Dermis microvascular lymphatic vessel endothelial cell (primary cell): ENCODE results near the gene SH3PXD2A. TPM values are rescaled to one million over a fixed set of nuclear protein-coding genes. Genes with fewer than 3 reads are reported as not detected.

Experiments
- DNase-seq, 2 donors: peaks; one replicate each; pipeline versions ENCODE4 v3.0.0 to v3.0.0-alpha.2; 2010; ENCODE audit warnings: low read depth in 2 of 2
- total RNA-seq: library from RNA; depleted of rRNA; stranded (reverse); fragments of >200 nt; gene quantifications from 2 replicates; pipeline ENCODE4 v1.2.1, GENCODE V29; 2014

Gene SH3PXD2A
- total RNA-seq, 1 donor from 2014 or later, result 2.6 TPM

DNA sequence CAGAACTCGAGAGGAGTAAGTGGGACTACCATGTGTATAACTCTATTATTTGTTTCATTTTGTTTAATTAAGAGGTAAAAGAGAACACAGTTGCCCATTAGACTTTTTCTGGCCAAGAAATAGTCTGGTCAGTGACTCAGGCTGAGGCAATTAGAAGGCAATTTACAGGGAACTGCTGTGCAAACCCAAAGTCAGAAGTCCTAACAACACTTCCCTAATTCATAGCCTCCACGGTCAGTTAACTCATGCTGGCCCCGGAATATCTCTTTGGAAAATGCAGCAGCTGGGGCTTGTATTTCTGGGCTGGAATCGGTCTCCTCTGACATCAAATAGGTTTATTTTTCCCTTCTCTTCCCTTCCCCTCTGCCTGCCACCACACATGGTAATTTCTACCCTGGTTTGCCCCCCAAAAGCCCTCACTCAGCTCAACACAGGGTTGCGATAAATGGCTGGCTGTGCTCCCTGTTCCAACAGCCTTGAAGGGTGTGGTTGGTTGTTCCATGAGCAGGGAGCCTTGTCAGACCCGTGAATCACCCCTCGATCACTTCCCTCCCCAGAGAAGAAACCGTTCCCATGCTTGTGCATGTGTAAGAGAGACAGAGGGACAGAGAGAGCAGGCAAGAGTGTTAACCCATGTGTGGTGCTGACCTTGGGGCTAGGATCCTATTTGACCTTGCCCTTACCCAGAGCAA is 5.3 kb downstream of the SH3PXD2A start:
- peak in 1 of 2 donors; percentile 77 for DNase-seq

DNA sequence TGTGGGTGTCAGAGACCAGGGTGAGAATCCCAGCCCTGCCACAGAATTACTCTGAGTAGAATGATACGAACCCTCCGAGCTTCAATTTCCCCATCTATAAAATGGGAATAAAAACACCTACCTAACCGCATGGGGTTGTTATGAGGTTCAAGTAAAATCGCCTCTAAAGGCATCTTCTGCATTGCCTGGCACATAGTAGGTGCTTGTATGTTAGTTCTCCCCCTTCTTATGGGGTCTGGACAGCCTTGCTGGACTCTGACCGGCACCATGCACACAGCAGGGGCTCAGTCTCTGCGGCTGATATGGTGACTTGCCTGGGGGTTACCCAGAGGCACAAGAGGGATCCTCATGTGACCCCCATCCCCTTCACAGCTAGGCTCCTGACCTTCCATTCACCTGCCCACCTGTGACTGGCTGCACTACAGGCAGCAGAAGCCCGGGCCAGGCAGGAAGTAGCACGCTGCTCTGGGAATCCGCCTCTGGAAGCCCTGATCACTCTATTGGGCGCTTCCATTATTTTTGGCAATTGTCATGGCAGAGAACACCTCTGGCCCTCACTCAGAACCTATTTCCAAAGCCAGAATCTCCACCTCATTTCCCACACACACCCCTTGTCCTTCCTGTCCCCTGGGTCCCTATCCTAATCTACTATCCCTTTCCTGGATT is 6.0 kb downstream of the SH3PXD2A start:
- peak; percentile 9 to 24 for DNase-seq

DNA sequence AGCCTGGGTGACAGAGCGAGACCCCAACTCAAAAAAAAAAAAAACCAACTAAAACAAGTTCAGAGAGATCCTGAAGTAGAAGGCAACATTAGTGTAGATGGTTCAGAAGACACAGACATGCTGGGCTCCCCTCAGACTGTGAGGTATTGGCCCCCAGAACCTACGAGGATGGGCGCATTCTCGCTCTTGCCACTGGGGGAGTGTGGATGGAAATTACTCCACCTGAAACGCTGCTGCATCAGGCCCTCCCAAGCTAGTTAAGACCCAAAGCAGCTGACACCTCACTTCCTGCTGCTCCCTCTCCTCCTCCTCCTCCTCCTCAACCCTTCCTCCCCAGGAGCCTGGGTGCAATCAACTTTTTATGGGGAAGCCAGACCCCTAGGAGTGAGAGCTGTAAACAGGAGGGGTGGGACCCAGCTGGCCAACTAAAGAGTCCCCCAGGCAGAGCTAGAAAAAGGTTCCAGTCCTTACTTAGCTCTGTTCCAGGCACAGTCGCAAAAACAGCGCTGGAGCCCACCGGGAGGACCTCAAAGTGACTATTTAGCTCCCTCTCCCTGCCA is 7.4 kb downstream of the SH3PXD2A start:
- DNase-seq, result no peak

DNA sequence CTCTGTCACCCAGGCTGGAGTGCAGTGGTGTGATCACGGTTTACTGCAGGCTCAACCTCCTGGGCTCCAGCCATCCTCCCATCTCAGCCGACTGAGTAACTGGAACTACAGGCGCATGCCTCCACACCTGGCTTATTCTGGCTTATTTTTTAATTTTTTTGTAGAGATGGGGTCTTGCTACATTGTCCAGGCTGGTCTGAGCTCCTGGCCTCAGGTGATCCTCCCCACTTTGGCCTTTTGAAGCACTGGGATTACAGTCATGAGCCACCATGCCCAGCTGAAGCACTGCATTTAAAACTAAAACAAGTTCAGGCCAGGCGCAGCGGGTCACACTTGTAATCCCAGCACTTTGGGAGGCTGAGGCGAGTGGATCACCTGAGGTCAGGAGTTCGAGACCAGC is 8.0 kb downstream of the SH3PXD2A start:
- DNase-seq, result no peak

DNA sequence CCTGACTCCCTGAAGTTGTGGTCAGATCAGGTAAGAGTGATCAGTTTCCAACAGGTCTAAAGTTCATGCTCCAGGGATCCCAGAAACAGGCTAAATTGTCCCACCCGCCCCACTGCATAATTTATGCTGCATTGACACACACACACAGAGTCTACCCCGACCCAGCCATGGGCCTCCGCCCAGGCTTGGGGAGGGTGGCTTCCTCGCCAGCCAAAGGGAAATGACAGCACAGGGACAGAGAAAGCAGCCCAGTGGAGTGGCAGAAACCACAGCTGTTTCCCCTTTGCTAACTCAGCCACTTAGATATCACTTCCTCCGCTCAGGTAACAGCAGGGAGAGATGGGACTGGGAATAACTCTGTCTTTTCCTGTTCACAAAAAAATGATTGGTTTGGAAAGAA is 9.4 kb downstream of the SH3PXD2A start:
- peak; percentile 64 to 74 for DNase-seq

DNA sequence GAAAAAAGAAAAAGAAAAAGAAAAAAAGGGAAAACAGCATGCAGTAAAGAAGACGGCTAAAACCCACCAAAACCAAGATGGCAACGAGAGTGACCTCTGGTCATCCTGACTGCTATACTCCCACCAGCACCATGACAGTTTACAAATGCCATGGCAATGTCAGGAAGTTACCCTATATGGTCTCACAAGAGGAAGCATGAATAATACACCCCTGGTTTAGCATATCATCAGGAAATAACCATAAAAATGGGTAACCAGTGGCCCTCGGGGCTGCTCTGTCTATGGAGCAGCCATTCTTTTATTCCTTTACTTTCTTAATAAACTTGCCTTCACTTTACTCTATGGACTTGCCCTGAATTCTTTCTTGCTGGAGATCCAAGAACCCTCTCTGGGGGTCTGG is 10.0 kb downstream of the SH3PXD2A start:
- DNase-seq, result peak in 1 of 2 donors; percentile 37

DNA sequence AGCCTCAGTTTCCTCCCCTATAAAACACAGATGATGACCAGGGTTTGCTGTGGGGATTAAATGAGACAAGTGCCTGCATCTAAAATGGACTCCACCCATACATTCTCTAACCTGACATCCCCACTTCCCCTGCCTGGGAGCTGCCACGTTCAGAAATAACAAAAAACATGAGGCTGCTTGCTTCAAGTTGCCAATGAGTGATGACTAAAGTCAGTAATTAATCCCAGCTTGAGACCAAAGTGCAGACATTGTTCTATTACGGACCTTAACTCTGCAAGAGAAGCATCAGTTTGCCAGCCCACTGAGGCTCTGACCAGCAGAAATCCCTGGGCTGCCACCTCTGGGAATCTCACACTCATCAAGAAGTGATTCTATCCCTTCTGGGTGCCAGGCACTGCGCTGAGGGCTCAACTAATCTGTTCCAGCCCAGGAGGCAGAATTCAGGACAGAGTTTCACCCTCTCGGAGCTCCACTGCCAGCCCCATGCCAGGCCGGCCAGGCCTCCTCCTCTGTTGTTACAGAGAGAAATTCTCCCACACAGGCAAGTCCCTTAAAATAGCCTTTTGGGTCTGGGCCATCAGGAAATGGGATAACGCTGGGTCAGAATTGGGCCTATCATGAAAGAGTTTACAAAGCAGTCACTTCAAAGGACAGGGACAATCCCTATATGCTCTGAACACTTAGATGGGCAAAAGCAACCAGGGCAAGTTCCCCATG is 11.4 kb downstream of the SH3PXD2A start:
- peak; percentile 20 to 36 for DNase-seq

DNA sequence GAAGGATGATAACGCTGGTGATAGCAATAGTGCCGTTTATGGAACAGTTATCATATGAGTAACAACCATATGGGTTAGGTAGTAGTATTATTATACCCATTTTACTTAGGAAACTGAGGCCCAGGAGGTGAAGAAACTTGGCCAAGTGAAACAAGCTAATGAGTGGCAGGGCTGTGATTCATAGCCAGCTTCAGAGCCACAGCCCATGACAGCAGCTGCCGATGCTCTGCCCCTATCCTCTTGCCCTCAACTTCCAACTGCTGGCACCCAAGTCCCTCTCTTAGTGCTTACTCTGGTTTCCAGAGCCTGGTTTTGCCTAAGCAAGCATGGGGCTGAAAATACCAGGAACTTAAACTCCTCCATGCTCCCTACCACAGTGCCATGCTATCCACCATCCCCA is 12.3 kb downstream of the SH3PXD2A start:
- DNase-seq, result no peak

DNA sequence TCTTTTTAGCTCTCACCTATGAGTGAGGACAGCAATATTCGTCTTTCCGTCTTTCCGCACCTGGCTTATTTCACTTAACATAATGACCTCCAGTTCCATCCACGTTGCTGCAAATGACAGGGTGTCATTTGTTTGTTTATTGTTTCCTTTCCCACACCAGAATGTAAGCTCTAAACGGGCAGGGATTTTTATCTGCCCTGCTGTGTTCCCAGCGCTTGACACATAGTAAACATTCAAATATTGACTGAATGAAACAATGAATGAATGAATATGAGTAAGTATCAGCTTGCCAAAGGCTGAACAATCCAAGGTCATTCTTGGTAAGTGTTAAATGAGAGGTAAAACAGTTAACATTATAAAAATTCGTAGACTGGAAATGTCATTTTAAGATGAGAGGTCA is 12.8 kb downstream of the SH3PXD2A start:
- no peak for DNase-seq

DNA sequence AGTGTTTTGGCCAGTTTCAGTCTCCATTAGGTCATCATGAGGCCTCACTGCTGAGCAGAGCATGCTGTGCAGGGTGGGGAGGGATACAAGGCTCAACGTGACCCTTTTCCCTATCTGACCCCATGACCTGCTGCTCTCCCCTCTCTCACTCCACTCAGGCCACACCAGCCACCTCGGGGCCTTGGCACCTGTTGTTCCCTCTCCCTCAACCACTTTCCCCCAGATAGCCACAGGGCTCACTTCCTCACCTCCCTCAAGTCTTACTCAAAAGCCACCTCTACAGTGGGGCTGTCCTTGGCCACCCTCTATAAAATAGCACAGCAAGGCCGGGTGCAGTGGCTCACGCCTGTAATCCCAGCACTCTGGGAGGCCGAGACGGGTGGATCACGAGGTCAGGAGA is 13.9 kb downstream of the SH3PXD2A start:
- no peak for DNase-seq

DNA sequence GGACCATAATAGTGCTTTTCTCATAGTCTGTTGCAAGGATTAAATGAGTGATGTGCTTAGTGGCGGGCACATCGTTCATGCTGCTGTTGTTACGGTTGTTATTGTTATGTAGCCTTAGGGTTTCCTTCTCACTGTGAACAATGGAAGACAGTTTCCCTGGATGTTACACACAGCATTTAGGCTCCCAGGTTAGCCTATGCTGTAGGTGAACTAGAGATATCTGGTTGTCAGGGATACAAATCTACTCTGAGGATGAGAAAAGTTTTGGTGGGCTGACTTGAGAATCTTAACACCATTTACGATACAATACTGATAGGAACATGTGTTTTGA is 14.7 kb downstream of the SH3PXD2A start:
- peak in 1 of 2 donors; percentile 13 for DNase-seq

DNA sequence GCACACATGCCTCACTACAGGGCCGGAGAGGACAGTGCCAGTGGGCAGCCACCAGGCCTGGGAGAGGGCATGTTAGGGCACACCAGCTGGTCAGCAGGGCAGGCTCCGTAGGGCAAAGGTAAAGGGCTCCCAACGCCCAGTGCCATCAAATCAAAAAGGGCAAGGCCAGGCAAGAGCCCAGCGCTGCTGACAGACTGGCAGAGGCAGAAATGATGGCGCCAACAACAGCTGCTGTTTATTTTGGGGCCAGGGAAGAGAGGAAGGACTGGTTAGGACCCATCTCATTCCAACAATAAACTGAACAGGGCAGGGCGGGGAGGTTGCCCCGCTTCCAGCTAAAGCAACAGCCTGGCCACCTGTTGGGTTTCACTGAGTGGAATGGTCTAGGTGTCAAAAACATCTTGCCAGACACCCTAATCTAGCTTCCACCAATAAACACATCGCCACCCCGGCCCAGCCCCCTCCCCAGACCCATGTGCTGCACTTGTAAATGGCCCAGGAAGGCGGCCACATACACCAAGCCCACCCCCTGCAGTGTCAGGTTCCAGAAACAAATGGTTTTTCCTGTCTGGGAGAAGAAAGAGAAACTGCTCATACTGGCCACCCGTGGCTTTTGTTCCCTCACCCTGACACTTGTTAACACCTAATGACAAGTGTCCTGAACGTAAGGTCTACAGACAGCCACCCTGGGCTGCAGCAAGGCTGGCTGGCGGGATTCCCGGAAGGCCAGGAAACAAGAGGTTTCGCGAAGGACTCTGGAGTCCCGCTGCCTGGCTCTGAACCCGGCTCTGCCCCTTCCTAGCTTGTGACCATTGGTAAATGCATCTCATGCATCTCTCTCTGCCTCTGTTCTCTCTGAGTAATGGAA is 15.3 kb downstream of the SH3PXD2A start:
- peak in 1 of 2 donors; percentile 28 for DNase-seq

DNA sequence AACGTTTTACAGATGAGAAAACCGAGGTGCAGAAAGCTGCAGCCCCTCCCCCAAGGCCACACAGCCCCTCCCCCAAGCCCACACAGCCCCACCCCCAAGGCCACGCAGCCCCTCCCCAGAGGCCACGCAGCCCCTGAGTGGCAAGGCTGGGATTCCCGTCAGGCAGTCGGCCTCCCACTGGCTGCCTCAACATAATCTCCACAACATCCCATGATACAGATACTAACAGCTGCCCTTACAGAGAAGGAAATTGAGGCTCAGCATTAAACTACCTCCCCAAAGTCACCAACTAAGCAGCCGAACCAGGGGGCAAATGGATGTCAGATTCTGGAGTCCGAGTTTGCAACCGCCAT is 15.9 kb downstream of the SH3PXD2A start:
- DNase-seq, result no peak

DNA sequence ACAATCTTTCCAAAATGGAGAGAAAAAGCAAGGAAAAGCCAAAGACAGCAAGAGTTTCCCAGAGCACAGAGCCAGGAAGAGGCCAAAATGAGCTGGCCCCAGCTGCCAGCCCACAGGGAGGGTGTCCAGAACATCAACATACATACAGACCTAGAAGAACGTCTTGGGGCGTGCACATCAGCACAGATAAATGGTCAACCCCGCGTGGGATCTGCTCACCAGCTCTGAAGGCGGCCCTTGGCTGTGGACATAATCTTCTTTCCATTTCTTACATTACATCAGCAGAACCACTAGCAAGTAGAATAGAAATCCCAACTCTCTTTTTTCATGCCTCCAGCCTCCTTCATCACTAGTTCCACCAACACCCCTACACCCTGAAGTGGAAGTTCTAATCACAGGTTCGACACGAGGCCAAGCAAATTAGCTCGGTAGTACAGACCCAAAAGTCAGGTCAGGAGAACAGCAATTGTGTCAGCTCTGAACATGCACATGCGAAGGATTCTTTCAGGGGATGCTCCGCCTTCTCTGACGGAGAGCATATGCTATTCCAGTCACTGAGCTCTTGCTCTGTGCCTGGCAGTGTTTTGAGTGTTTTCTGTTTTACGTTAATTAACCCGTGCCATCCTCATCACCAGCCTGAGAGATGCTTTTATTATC is 16.4 kb downstream of the SH3PXD2A start:
- no peak for DNase-seq

DNA sequence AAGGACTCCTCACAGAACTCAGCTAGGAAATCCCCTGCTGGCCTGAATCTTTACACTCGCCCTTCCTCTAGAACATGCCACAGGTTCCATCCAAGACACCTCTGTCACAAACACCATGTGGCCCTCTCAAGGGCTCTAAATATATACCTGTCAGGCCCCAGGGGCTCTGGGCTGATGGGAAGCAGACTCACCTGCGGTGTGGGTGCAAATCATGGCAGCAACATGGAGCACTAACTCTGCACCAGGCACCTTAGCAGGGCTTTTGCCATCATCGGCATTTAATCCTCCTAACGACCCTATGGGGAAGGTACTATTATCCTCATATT is 17.3 kb downstream of the SH3PXD2A start:
- no peak for DNase-seq

DNA sequence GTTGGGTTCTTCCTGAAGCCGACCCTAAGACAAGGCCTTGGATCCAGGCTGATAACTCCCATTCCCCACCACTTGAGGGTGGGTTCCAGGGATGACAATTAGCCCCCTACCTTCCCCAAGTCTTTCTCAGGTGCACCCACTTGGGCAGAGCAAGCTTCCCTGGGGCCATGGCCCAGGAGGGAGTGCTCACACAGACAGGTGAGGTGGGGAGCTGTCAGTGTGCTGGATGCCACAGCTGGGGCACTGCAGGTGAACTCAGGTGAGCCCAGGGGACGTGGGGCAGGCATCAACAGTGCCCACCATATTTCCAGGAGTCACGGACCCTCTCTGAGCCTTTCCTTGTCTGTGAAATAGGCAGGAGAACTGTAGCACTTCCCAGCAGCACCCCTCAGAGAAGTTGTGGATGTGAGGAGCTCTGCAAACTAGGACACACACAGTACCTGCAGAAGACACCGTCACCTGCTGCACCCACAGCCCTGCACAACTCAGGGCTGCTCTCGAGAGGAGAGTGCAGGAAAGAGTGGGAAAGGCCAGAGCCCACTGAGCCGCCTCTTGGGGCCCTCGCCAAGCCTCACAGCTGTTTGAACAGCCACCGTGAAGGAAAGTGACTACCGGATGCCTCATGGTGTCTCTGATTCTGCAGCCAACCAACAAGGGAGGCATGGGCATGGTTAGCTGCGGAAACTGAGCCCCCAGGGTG is 17.9 kb downstream of the SH3PXD2A start:
- DNase-seq, result no peak

DNA sequence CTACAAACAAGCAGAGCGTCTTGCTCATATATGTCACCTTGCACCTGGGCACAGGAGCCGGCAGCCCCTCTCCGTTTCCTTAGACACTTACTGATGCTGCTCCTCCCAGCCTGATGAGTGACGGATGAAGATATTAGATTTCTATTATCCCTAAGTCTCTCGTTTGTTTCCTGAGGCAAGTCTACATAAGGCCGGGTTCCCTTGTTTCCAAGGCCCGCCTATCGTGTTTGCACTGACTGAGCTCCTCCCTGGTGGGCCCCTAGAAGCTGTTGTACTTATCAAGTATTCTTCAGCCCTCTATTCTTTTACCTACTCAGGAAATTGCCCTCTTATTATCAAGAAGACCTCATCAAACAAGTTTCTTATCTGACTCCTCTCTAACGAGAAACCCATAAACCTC is 18.5 kb downstream of the SH3PXD2A start:
- no peak for DNase-seq

DNA sequence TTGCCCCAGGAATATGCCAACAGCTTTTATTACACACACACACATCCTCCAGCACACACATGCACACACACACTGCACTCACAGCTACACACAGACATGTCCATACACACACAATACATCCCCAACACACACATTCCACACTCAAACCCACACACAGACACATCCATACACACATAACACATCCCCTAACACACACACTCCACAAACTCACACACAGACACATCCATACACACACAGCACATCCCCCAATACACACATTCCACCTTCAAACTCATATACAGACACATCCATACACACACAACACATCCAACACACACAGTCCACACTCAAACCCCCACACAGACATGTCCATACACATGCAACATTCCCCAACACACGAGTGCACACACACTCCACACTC is 19.1 kb downstream of the SH3PXD2A start:
- no peak for DNase-seq

DNA sequence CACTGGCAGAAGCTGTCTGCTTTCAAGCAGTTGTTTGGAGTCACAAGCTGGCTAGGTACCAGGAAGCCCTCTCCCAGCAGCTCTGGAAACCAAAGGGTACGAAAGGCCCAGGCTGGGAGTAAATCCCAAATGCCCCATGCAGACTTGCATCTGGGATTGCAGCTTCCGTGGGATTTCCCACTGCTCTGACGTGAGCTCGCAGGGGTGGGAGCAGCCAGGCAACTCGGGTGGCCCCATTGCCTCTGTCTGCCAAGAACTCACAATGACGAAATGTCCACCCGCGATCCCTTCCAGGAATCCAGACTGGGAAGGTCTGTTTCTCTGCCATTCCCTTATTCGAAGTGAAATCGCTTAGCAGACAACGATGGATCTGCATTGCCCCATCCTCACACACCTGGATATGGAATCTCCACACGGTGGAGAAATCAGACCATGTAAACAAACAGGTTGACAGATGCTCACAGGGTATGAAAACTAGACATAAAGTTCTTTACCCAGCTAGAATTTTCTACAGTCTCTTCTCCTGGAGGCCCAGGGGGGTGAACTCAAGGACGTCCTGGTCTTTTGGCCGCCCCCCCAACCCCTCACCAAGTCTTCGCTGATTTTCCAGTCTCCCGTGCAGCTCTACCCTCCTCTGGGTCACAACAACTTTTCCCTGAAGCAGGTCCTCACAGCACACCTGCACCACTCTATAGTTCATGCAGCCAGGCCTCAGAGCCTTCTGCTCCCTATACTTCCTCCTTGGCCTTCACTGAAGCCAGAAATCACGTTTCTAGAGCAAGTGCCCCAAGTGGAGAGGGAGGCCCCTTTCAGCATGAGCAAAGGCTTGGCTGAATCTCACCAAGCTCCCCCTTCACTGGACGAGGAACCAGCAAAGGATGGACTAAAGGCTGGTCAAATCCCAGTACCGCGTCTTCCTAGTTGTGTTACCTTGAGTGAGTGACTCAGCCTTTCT is 20.0 kb downstream of the SH3PXD2A start:
- no peak for DNase-seq
